Thyroid gland (tissue), 4 donors: ENCODE measurements around the gene LRRC4.

Experiments
- POLR2A ChIP-seq, 2 donors: fragments of 450-650 bp; IDR thresholded peaks; one replicate each; pipeline ENCODE4 v1.6.1; 2017; ENCODE audit warnings: antibody characterized with exemption in 2 of 2, mild to moderate bottlenecking in 2 of 2, moderate library complexity in 1 of 2
- TF ChIP-seq, protein P1 (sequence below), 6 experiments: fragments of 200-600 bp in 3 of 6; fragments of 450-650 bp in 3 of 6; sonication (generic) in 3 of 6; IDR thresholded peaks; one replicate each; pipeline ENCODE4 v1.5.1; 2016 to 2019; ENCODE audit warnings: antibody characterized with exemption in 6 of 6, mild to moderate bottlenecking in 2 of 6, inconsistent platforms in 1 of 6, moderate library complexity in 1 of 6

DNA sequence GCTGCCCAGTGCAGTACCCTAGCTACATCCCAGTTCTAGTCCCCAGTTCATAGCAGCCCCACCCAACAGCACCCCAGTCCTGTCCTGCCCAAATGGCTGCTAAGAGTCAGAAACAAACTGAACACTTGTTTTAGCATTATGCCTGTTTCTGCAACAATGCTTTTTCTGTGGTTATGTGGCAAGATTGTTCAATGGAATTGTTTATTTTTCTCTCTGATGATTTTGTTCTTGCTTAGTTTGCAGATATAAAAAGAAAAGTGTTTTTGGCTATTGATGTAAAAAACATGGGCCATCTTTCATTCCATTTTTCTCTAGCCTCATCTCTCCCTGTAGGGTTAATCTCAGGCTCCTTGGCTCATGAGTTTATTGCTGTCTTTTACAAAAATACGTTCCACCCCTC, 42.5 kb downstream of the LRRC4 start:
- TF ChIP-seq POLR2A (IDR thresholded peaks at IDR 0.05): no peak
- TF ChIP-seq, protein P1, sequence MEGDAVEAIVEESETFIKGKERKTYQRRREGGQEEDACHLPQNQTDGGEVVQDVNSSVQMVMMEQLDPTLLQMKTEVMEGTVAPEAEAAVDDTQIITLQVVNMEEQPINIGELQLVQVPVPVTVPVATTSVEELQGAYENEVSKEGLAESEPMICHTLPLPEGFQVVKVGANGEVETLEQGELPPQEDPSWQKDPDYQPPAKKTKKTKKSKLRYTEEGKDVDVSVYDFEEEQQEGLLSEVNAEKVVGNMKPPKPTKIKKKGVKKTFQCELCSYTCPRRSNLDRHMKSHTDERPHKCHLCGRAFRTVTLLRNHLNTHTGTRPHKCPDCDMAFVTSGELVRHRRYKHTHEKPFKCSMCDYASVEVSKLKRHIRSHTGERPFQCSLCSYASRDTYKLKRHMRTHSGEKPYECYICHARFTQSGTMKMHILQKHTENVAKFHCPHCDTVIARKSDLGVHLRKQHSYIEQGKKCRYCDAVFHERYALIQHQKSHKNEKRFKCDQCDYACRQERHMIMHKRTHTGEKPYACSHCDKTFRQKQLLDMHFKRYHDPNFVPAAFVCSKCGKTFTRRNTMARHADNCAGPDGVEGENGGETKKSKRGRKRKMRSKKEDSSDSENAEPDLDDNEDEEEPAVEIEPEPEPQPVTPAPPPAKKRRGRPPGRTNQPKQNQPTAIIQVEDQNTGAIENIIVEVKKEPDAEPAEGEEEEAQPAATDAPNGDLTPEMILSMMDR (IDR thresholded peaks at IDR 0.05): no peak
